Naive thymus-derived CD4-positive, alpha-beta T cell (primary cell): ENCODE results near the gene CADPS. TPM values are rescaled to one million over a fixed set of nuclear protein-coding genes. Genes with fewer than 3 reads are reported as not detected.

Source experiments
- ATAC-seq: fragments of 150-1000 bp; cut with Tn5 transposase; 2 replicates; pipeline ENCODE4 v1.10.0; 2021; ENCODE audit warnings: mild to moderate bottlenecking, moderate library complexity
- CTCF ChIA-PET: fragments of 350-600 bp; sonication (Branson Sonifier 250); formaldehyde crosslinking; loops from one replicate; lab custom pipeline; 2021; ENCODE audit warnings: antibody characterized with exemption; lab: Charles Lee
- POLR2A ChIA-PET: fragments of 350-600 bp; sonication (Branson Sonifier 250); formaldehyde crosslinking; loops from one replicate; lab custom pipeline; 2021; ENCODE audit warnings: antibody characterized with exemption, inconsistent platforms; lab: Charles Lee
- DNase-seq, 9 donors: peaks; one replicate each; pipeline versions ENCODE4 v3.0.0 to v3.0.0-alpha.2; 2020 to 2022; ENCODE audit warnings: mixed read lengths in 1 of 9
- H3K27ac ChIP-seq: one replicate; pipeline ENCODE4 v1.7.0; 2013; ENCODE audit warnings: mild to moderate bottlenecking, low read depth, low read length, moderate library complexity
- H3K27me3 ChIP-seq, 2 donors: one replicate each; pipeline ENCODE4 v1.7.0; 2013; ENCODE audit warnings: low read length in 2 of 2, mild to moderate bottlenecking in 2 of 2, moderate library complexity in 2 of 2; ENCODE audit not compliant: control insufficient read depth in 2 of 2, insufficient read depth in 2 of 2
- H3K36me3 ChIP-seq, 3 experiments: 1 replicate in 2 of 3; 2 replicates in 1 of 3; pipeline ENCODE4 v1.7.0; 2013; ENCODE audit warnings: low read length in 3 of 3, mild to moderate bottlenecking in 3 of 3, moderate library complexity in 1 of 3; ENCODE audit not compliant: insufficient read depth in 3 of 3, control insufficient read depth in 2 of 3
- H3K4me1 ChIP-seq, 2 donors: one replicate each; pipeline ENCODE4 v1.7.0; 2013; ENCODE audit warnings: low read length in 2 of 2, mild to moderate bottlenecking in 2 of 2, moderate library complexity in 1 of 2; ENCODE audit not compliant: control insufficient read depth in 2 of 2, insufficient read depth in 2 of 2
- H3K4me3 ChIP-seq: 2 replicates; pipeline ENCODE4 v1.7.0; 2013; ENCODE audit warnings: mild to moderate bottlenecking, low read length
- H3K9me3 ChIP-seq, 3 experiments: 1 replicate in 2 of 3; 2 replicates in 1 of 3; pipeline ENCODE4 v1.7.0; 2013; ENCODE audit warnings: low read length in 3 of 3; ENCODE audit not compliant: control insufficient read depth in 2 of 3
- H3K27ac Mint-ChIP-seq, 9 donors: one replicate each; pipeline ENCODE4 v1.8.0; 2020 to 2022; ENCODE audit warnings: mixed read lengths in 9 of 9, mild to moderate bottlenecking in 8 of 9, moderate library complexity in 5 of 9, inconsistent platforms in 2 of 9
- H3K27me3 Mint-ChIP-seq, 5 donors: one replicate each; pipeline ENCODE4 v1.8.0; 2021 to 2022; ENCODE audit warnings: mixed read lengths in 5 of 5, mild to moderate bottlenecking in 1 of 5
- H3K36me3 Mint-ChIP-seq, 5 donors: one replicate each; pipeline ENCODE4 v1.8.0; 2020 to 2022; ENCODE audit warnings: mixed read lengths in 5 of 5, mild to moderate bottlenecking in 3 of 5, inconsistent platforms in 1 of 5
- H3K4me1 Mint-ChIP-seq, 7 donors: one replicate each; pipeline ENCODE4 v1.8.0; 2020 to 2022; ENCODE audit warnings: mixed read lengths in 7 of 7, mild to moderate bottlenecking in 3 of 7, inconsistent platforms in 1 of 7
- H3K4me3 Mint-ChIP-seq, 10 donors: one replicate each; pipeline ENCODE4 v1.8.0; 2020 to 2022; ENCODE audit warnings: mild to moderate bottlenecking in 10 of 10, mixed read lengths in 10 of 10, moderate library complexity in 6 of 10, inconsistent platforms in 2 of 10
- H3K9me3 Mint-ChIP-seq, 11 donors: one replicate each; pipeline ENCODE4 v1.8.0; 2020 to 2022; ENCODE audit warnings: mixed read lengths in 11 of 11, mild to moderate bottlenecking in 4 of 11, inconsistent platforms in 1 of 11, moderate library complexity in 1 of 11
- intact Hi-C, 2 donors: fragments of 100-400 bp; cut with micrococcal nuclease; formaldehyde crosslinking; loops; one replicate each; pipeline ENCODE4 v1.15.1; 2023
- polyA plus RNA-seq, 2 donors: library from polyadenylated mRNA; unstranded; fragments of 300-500 nt; fragmentation: Illumina TruSeq; gene quantifications; one replicate each; pipeline ENCODE4 v1.2.3, GENCODE V29; 2021
- total RNA-seq, 6 experiments: library from RNA in 5 of 6; stranded (reverse) in 5 of 6; gene quantifications; 1 replicate in 5 of 6; 2 replicates in 1 of 6; pipeline ENCODE4 v1.2.3 and lab custom pipeline; 2021 to 2026

The CADPS gene
- total and polyA plus RNA-seq, 7 experiments from 2014 or later = not detected

DNA sequence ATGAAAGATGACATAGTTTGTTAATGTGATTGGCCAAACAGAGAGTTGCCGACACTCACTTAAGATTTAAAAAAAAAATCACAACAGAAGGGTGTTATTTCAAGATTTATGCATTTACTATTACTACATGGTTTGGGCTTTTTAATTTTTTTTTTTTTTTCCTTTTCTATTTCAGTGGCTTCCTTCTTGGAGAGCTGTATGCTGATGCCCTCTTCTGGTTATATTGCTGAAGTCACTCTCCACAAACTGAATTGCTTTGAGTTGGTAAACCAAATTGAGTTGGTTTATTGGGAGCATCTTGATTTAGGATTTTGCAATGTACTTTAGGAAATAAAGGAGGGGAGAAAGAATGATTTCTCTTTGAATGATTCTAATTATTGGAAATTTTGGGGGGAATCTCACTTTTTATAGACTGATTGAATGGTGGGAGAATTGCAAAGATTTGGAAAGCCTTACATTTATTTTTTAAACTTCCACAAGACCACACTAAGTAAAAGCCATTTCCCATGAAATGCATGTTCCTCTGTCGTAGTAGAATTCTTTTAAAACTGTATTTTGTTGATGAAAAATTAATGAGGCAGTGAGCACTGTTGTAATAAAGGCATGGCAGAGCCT lies 315.3 kb downstream of the CADPS start:
- Histone ChIP-seq H3K27me3 (no peaks in the 10 kb centered on the region), H3K36me3 (no peaks in the 10 kb centered on the region), H3K4me1 (no peaks in the 10 kb centered on the region), H3K4me3 (no peak overlapping the region), H3K9me3 (no peaks in the 10 kb centered on the region), H3K27ac (no peak overlapping the region)
- Mint-ChIP-seq H3K27ac (no peak overlapping the region), H3K4me1 (no peaks in the 10 kb centered on the region), H3K36me3 (no peaks in the 10 kb centered on the region), H3K27me3 (peaks cover 0 to 15% (median 0%) of the 10 kb centered on the region in 5 donors), H3K9me3 (peaks cover 0 to 3% (median 0%) of the 10 kb centered on the region in 11 donors), H3K4me3 (no peak overlapping the region)
- no peak for DNase-seq
- ATAC-seq = no peak
- ChIA-PET CTCF (no interaction called here), POLR2A (no interaction called here)
- intact Hi-C loops = loop anchor here (2.0 kb wide), 2 partner anchors 227 to 359 kb away; no protein-coding TSS in a partner anchor

DNA sequence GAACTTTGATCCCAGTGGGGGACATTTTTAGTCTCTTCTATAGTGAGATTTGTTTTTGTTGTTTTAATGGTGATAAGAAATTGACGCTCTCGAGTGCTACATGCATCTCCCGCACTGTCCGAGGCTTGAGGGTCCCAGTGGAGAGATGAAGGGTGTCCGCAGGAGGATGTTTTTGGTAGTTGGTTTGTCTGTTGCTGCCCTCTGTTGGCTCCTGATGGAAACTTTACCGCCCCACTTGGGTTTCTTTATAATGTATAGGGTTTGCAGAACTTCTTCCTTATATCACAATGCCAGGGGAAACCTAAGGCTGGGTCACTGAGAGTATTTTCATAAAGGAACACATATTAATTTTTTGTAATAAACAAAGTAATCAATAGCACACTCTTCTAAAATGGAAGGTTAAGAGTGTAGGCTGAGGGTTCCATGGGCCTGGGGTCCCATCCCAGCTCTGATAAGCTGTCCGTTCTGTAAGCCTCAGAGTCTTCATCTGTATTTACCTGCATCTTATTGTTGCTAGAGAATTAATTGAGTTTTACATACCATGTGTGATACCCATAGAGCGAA lies 316.6 kb downstream of the CADPS start:
- no peaks in the 10 kb centered on the region for H3K9me3 ChIP-seq
- ATAC-seq (no peak), DNase-seq (no peak)
- no peaks in the 10 kb centered on the region for H3K4me1 Mint-ChIP-seq
- no peak overlapping the region for H3K4me3 ChIP-seq
- H3K4me1 ChIP-seq = no peaks in the 10 kb centered on the region
- H3K27me3 Mint-ChIP-seq = peaks cover 0 to 15% (median 2%) of the 10 kb centered on the region in 5 donors
- CTCF ChIA-PET = no interaction called here
- H3K4me3 Mint-ChIP-seq = no peak overlapping the region
- no peaks in the 10 kb centered on the region for H3K27me3 ChIP-seq
- no peak overlapping the region for H3K27ac ChIP-seq
- H3K27ac Mint-ChIP-seq = no peak overlapping the region
- POLR2A ChIA-PET = no interaction called here
- H3K9me3 Mint-ChIP-seq = peaks cover 0 to 3% (median 0%) of the 10 kb centered on the region in 11 donors
- intact Hi-C loops = loop anchor here in 1 of 2 donors (1.0 to 2.0 kb wide), 2 partner anchors 226 to 358 kb away; no protein-coding TSS in a partner anchor
- no peaks in the 10 kb centered on the region for H3K36me3 ChIP-seq
- H3K36me3 Mint-ChIP-seq = no peaks in the 10 kb centered on the region

DNA sequence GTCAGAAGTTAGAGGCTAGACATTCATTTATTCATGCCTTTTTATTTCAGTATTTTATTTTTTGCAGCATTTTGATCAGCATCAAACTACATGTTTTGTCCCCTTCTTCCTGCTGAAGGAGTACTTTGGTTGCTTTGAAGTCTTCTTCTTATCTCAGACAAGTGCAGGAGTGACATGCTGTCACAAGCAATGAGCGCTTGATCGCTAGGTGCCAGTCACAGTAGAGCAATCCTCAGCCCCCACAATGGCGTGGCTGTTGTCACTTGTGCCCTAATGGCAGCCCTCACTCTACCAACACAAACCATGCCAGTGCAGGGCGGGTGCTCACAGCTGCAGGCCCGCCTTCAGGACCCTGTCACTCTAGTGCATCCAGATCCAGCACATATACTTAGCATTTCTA lies 317.2 kb downstream of the CADPS start:
- no peaks in the 10 kb centered on the region for H3K4me1 Mint-ChIP-seq
- intact Hi-C loops = loop anchor here in 1 of 2 donors (1.0 to 2.0 kb wide), 2 partner anchors 226 to 357 kb away; no protein-coding TSS in a partner anchor
- peaks cover 0 to 15% (median 5%) of the 10 kb centered on the region in 5 donors for H3K27me3 Mint-ChIP-seq
- peaks cover 0 to 3% (median 0%) of the 10 kb centered on the region in 11 donors for H3K9me3 Mint-ChIP-seq
- H3K36me3 Mint-ChIP-seq = no peaks in the 10 kb centered on the region
- no peak overlapping the region for H3K4me3 Mint-ChIP-seq
- no peaks in the 10 kb centered on the region for H3K9me3 ChIP-seq
- CTCF ChIA-PET = no interaction called here
- POLR2A ChIA-PET = no interaction called here
- no peaks in the 10 kb centered on the region for H3K27me3 ChIP-seq
- H3K27ac ChIP-seq = no peak overlapping the region
- no peak overlapping the region for H3K27ac Mint-ChIP-seq
- H3K4me1 ChIP-seq = no peaks in the 10 kb centered on the region
- no peak for ATAC-seq
- no peaks in the 10 kb centered on the region for H3K36me3 ChIP-seq
- DNase-seq = no peak
- no peak overlapping the region for H3K4me3 ChIP-seq

DNA sequence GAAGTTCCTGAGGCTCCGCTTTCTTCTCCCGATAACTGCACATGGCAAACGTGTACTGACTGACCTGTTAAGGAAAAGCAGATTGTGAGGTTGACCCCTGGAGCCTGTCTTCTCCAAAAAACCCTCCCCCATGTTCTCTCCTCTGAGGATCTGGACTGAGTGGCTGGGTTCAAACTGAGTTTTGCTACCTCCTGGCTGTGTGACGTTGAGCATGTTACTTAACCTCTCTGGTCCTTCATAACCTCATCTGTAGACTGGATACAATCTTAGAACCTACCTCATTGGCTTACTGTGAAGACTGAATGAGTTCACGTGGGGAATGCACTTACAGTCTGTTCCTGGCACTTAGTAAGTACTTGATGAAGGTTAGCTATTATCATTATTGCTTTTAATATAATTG lies 317.8 kb downstream of the CADPS start:
- no peaks in the 10 kb centered on the region for H3K9me3 ChIP-seq
- ChIA-PET CTCF (no interaction called here), POLR2A (no interaction called here)
- H3K36me3 ChIP-seq = no peaks in the 10 kb centered on the region
- H3K27me3 ChIP-seq = no peaks in the 10 kb centered on the region
- no peak for ATAC-seq
- Mint-ChIP-seq H3K4me1 (no peaks in the 10 kb centered on the region), H3K27me3 (peaks cover 0 to 15% (median 5%) of the 10 kb centered on the region in 5 donors), H3K27ac (no peak overlapping the region), H3K9me3 (peaks cover 0 to 3% (median 0%) of the 10 kb centered on the region in 11 donors), H3K36me3 (no peaks in the 10 kb centered on the region), H3K4me3 (no peak overlapping the region)
- intact Hi-C loops = no loop called here
- H3K4me3 ChIP-seq = no peak overlapping the region
- no peak overlapping the region for H3K27ac ChIP-seq
- no peaks in the 10 kb centered on the region for H3K4me1 ChIP-seq
- no peak for DNase-seq

DNA sequence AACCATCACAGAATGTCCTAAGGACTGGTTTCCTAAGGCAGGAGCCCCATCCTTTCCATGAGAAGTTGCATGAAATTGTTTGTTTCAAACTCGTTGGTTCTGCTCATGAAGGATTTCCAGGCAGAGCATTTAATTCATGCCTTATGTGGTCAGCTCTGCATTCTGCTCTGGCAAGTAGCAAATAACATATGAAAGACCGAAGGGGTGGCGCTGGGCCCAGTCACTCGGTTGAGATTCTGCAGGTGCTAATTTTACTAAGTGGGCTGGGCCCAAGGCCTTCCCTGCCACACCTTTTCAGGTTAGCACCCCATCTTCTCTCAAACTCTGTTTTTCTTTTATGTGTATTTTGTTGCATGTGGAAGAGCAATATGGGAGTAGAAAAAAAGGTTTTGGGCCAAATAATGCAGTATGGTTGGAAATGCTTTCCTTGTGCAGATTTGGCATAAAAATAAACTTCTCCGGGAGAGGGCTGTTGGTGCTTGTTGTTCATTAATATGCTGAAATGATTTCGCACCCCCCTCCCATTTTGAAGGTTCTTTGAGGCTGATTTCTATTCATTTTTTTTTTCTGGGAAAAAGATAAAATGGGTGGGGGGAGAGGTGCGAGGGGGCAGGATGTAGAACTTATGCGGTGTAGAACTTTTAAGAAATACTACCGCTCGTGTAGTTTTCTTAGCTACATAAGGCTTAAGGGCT lies 318.9 kb downstream of the CADPS start:
- ChIA-PET CTCF (interaction anchor here (0.7 kb wide), 1 partner anchor 355 kb away, joined by 4 read pairs; no protein-coding TSS in a partner anchor), POLR2A (no interaction called here)
- Histone ChIP-seq H3K9me3 (no peaks in the 10 kb centered on the region), H3K4me1 (no peaks in the 10 kb centered on the region), H3K4me3 (no peak overlapping the region), H3K27me3 (no peaks in the 10 kb centered on the region), H3K27ac (no peak overlapping the region), H3K36me3 (no peaks in the 10 kb centered on the region)
- Mint-ChIP-seq H3K36me3 (peaks cover 0 to 6% (median 0%) of the 10 kb centered on the region in 5 donors), H3K4me1 (peaks cover 0 to 7% (median 0%) of the 10 kb centered on the region in 7 donors), H3K4me3 (no peak overlapping the region), H3K27me3 (peaks cover 0 to 23% (median 11%) of the 10 kb centered on the region in 5 donors), H3K27ac (no peak overlapping the region), H3K9me3 (peaks cover 0 to 7% (median under 1%) of the 10 kb centered on the region in 11 donors)
- no peak for DNase-seq
- no peak for ATAC-seq
- intact Hi-C loops = no loop called here

DNA sequence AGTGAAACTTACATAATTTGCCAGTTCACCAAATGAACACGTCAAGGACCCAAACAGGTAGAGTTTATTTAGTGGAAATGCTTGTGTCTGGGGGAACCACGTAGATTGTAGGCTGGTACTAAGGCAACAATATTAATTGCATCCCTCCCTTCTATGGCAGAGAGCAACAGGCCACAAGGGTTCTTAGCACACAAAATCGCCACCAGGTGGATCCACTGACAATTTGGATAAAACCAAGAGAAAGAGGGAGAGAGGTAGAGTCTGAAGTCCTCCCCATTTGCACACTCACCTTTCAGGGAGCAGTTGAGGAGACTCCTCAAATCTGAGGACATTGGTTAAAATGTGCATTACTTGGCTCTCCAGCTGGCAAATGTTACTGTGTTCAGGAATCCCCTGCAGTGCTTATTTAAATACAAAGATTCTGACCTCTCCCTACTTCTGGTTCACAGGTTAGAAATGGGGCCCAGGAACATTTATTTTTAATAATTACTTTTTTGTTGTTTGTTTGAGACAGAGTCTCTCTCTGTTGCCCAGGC lies 320.9 kb downstream of the CADPS start:
- ATAC-seq (no peak), DNase-seq (no peak)
- Mint-ChIP-seq H3K4me3 (no peak overlapping the region), H3K27ac (no peak overlapping the region), H3K4me1 (peaks cover 0 to 9% (median 0%) of the 10 kb centered on the region in 7 donors), H3K9me3 (peaks cover 0 to 11% (median 4%) of the 10 kb centered on the region in 11 donors), H3K36me3 (peaks cover 0 to 9% (median 0%) of the 10 kb centered on the region in 5 donors), H3K27me3 (peaks cover 0 to 37% (median 24%) of the 10 kb centered on the region in 5 donors)
- Histone ChIP-seq H3K4me3 (no peak overlapping the region), H3K9me3 (no peaks in the 10 kb centered on the region), H3K27me3 (no peaks in the 10 kb centered on the region), H3K27ac (no peak overlapping the region), H3K36me3 (no peaks in the 10 kb centered on the region), H3K4me1 (no peaks in the 10 kb centered on the region)
- ChIA-PET CTCF (no interaction called here), POLR2A (no interaction called here)
- intact Hi-C loops = no loop called here
